DOHH2 (cell line): ENCODE results near the gene LRRC59.

Experiments
- H3F3A ChIP-seq: fragments of 200-600 bp; sonication (generic), shearing (Covaris generic); 2 replicates; pipeline ENCODE4 v1.6.0; 2016; ENCODE audit warnings: antibody characterized with exemption, mild to moderate bottlenecking; ENCODE audit not compliant: control insufficient read depth, insufficient read depth
- H3K27ac ChIP-seq: fragments of 200-600 bp; sonication (generic); 2 replicates; pipeline ENCODE4 v1.5.1; 2014; ENCODE audit warnings: low read depth, mild to moderate bottlenecking, low read length, moderate library complexity
- H3K27me3 ChIP-seq: fragments of 200-600 bp; sonication (generic); 2 replicates; pipeline ENCODE4 v1.6.1; 2014; ENCODE audit warnings: mild to moderate bottlenecking, low read length, mixed read lengths; ENCODE audit not compliant: control insufficient read depth
- H3K36me3 ChIP-seq: fragments of 200-600 bp; sonication (generic); 2 replicates; pipeline ENCODE4 v1.6.1; 2014; ENCODE audit warnings: mild to moderate bottlenecking, low read length, moderate library complexity, mixed read lengths; ENCODE audit not compliant: control insufficient read depth
- H3K4me1 ChIP-seq: fragments of 200-600 bp; sonication (generic); 2 replicates; pipeline ENCODE4 v1.6.1; 2014; ENCODE audit warnings: mild to moderate bottlenecking, low read length, mixed read lengths; ENCODE audit not compliant: control insufficient read depth
- H3K4me2 ChIP-seq: fragments of 200-600 bp; sonication (generic); 2 replicates; pipeline ENCODE4 v1.6.0; 2014; ENCODE audit warnings: mild to moderate bottlenecking, low read length, moderate library complexity
- H3K4me3 ChIP-seq: fragments of 200-600 bp; sonication (generic); 2 replicates; pipeline ENCODE4 v1.5.1; 2014; ENCODE audit warnings: mild to moderate bottlenecking, low read length, mixed read lengths
- H3K79me2 ChIP-seq: fragments of 200-600 bp; sonication (generic); 2 replicates; pipeline ENCODE4 v1.6.1; 2014; ENCODE audit warnings: mild to moderate bottlenecking, low read length, mixed read lengths; ENCODE audit not compliant: control insufficient read depth
- H3K9me2 ChIP-seq: fragments of 200-600 bp; sonication (generic); replicated peaks from 2 replicates; pipeline ENCODE4 v1.6.1; 2014; ENCODE audit warnings: mild to moderate bottlenecking, low read length, mixed read lengths; ENCODE audit not compliant: control insufficient read depth
- H3K9me3 ChIP-seq: fragments of 200-600 bp; sonication (generic); 2 replicates; pipeline ENCODE4 v1.6.1; 2014; ENCODE audit warnings: antibody characterized with exemption, low read length, mixed read lengths; ENCODE audit not compliant: control insufficient read depth, insufficient read depth
- H4K20me1 ChIP-seq: fragments of 200-600 bp; sonication (generic); 2 replicates; pipeline ENCODE4 v1.6.0; 2014; ENCODE audit warnings: low read depth, mild to moderate bottlenecking, antibody characterized with exemption, low read length, moderate library complexity; ENCODE audit not compliant: control insufficient read depth, insufficient read depth
- CTCF ChIP-seq: fragments of 200-600 bp; sonication (generic); IDR thresholded peaks from one replicate; pipeline ENCODE4 v1.5.1; 2014; ENCODE audit warnings: antibody characterized with exemption, mild to moderate bottlenecking, low read depth, low read length; ENCODE audit not compliant: poor library complexity, severe bottlenecking
- EZH2phosphoT487 ChIP-seq: fragments of 200-600 bp; sonication (generic); IDR thresholded peaks from 2 replicates; pipeline ENCODE4 v1.6.1; 2017; ENCODE audit warnings: borderline replicate concordance, mild to moderate bottlenecking, antibody characterized with exemption, low read length, moderate library complexity, mixed read lengths

Gene LRRC59

GRCh38 chr17:50424996-50425681 is 27.8 kb upstream of the LRRC59 start:
- no peak for TF ChIP-seq EZH2phosphoT487
- no peak for TF ChIP-seq CTCF
- H3K27me3 ChIP-seq: no peaks in the 10 kb centered on the region
- H3K9me3 ChIP-seq: no peaks in the 10 kb centered on the region
- peaks cover 41% of the 10 kb centered on the region for H3K4me1 ChIP-seq
- H4K20me1 ChIP-seq: no peaks in the 10 kb centered on the region
- no peak overlapping the region for H3K27ac ChIP-seq
- no peaks in the 10 kb centered on the region for H3K36me3 ChIP-seq
- peak overlapping the region; percentile 100 for H3K4me2 ChIP-seq
- peaks cover 6% of the 10 kb centered on the region for H3K79me2 ChIP-seq
- H3K9me2 ChIP-seq: no peaks in the 10 kb centered on the region
- peaks cover 27% of the 10 kb centered on the region for H3F3A ChIP-seq
- peak overlapping the region; percentile 94 for H3K4me3 ChIP-seq

- no peak for TF ChIP-seq CTCF
- TF ChIP-seq EZH2phosphoT487: no peak
- H3K27ac ChIP-seq: no peak overlapping the region
- H3K9me3 ChIP-seq: no peaks in the 10 kb centered on the region; the same call in 1 of the 2 replicates
- no peak overlapping the region for H3K4me2 ChIP-seq
- no peak overlapping the region for H3K4me3 ChIP-seq
- no peaks in the 10 kb centered on the region for H3K27me3 ChIP-seq
- peaks cover 6% of the 10 kb centered on the region for H3K79me2 ChIP-seq
- no peaks in the 10 kb centered on the region for H3K9me2 ChIP-seq
- no peaks in the 10 kb centered on the region for H3K36me3 ChIP-seq
- peaks cover 41% of the 10 kb centered on the region for H3K4me1 ChIP-seq
- no peaks in the 10 kb centered on the region for H4K20me1 ChIP-seq
- peaks cover 27% of the 10 kb centered on the region for H3F3A ChIP-seq
Measured at GRCh38 chr17:50424246-50424995, 27.1 kb upstream of the LRRC59 start.

- H3K4me2 ChIP-seq: no peak overlapping the region
- no peak overlapping the region for H3K27ac ChIP-seq
- no peaks in the 10 kb centered on the region for H3K36me3 ChIP-seq
- peaks cover 27% of the 10 kb centered on the region for H3F3A ChIP-seq
- no peaks in the 10 kb centered on the region for H3K27me3 ChIP-seq
- H3K4me3 ChIP-seq: no peak overlapping the region
- no peaks in the 10 kb centered on the region; the same call in 1 of the 2 replicates for H3K9me3 ChIP-seq
- peaks cover 6% of the 10 kb centered on the region for H3K79me2 ChIP-seq
- H4K20me1 ChIP-seq: no peaks in the 10 kb centered on the region
- H3K9me2 ChIP-seq: no peaks in the 10 kb centered on the region
- TF ChIP-seq EZH2phosphoT487 (no peak), CTCF (no peak)
- H3K4me1 ChIP-seq: peaks cover 41% of the 10 kb centered on the region
Measured at GRCh38 chr17:50423553-50424159, 26.3 kb upstream of the LRRC59 start.
